22Rv1 (cell line): Measurements from ENCODE around the gene SYVN1.

ENCODE experiments used
- ZFX ChIP-seq: fragments of 450-650 bp; IDR thresholded peaks from 2 replicates; pipeline ENCODE4 v1.6.1; 2017; ENCODE audit warnings: antibody characterized with exemption, borderline replicate concordance
- TF ChIP-seq, protein P1 (sequence below): fragments of 450-650 bp; IDR thresholded peaks from 2 replicates; pipeline ENCODE4 v1.5.1; 2017; ENCODE audit warnings: mild to moderate bottlenecking

DNA sequence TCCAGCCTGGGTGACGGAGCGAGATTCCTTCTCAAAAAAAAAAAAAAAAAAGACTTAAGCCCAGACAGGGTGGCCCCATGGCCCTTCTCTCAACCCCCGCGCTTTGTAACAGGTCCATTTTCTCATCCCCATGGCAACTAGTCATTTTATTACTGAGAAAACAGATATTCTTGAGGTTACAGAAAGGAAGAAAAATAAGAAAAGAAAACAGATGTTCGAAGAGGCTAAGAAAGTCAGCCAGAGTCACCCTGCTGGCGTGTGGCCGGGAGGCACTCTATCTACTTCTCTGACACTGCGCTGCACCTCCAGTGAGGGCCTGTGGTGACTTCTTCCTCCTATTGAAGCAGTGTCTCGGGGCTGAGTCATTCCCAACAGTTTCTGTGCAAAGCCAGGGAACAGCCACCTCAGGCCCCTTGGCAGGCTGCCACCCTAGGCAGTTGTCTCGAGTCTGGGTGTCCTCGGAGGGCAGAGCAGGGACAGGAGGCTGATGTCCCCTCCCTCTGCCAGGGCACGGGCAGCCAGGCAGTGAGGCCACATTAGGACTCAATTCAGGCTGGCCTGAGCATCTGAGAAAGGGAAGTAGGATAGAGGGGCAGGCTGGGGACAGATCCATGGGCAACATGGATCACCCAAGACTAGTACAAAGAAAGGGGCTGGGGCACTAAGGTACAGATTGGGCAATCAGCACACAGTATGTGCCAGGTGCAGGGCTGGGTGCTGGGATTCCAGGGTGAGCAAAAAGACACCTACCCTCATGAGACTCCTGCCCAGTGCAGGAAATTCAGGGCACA lies 16.4 kb upstream of the SYVN1 start:
- TF ChIP-seq, protein P1, sequence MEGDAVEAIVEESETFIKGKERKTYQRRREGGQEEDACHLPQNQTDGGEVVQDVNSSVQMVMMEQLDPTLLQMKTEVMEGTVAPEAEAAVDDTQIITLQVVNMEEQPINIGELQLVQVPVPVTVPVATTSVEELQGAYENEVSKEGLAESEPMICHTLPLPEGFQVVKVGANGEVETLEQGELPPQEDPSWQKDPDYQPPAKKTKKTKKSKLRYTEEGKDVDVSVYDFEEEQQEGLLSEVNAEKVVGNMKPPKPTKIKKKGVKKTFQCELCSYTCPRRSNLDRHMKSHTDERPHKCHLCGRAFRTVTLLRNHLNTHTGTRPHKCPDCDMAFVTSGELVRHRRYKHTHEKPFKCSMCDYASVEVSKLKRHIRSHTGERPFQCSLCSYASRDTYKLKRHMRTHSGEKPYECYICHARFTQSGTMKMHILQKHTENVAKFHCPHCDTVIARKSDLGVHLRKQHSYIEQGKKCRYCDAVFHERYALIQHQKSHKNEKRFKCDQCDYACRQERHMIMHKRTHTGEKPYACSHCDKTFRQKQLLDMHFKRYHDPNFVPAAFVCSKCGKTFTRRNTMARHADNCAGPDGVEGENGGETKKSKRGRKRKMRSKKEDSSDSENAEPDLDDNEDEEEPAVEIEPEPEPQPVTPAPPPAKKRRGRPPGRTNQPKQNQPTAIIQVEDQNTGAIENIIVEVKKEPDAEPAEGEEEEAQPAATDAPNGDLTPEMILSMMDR = no peak
- no peak for TF ChIP-seq ZFX
